ENCODE measurements around the gene SGMS2. TPM values are rescaled to one million over a fixed set of nuclear protein-coding genes. Genes with fewer than 3 reads are reported as not detected.

SGMS2 gene
- total RNA-seq, 1 donor from 2014 or later: 1.1 TPM

GRCh38 chr4:107874024-107874423, 49.3 kb downstream of the SGMS2 start:
- Histone ChIP-seq H3K79me2 (ENCODE audit: low read depth) (no peaks in the 10 kb centered on the region), H2AFZ (replicated peaks) (no peak overlapping the region), H3K36me3 (no peaks in the 10 kb centered on the region), H3K27ac (no peak overlapping the region), H3F3A (ENCODE audit: low read depth) (no peaks in the 10 kb centered on the region), H3K4me3 (no peak overlapping the region), H4K20me1 (ENCODE audit: low read depth) (no peaks in the 10 kb centered on the region), H3K9me3 (ENCODE audit: low read depth) (no peaks in the 10 kb centered on the region), H3K27me3 (no peaks in the 10 kb centered on the region), H3K4me2 (no peak overlapping the region), H3K9ac (no peak overlapping the region), H3K4me1 (no peaks in the 10 kb centered on the region)
- DNase-seq (ENCODE audit: low spot score): no peak
- Mint-ChIP-seq H3K9me3 (no peaks in the 10 kb centered on the region), H3K4me1 (no peaks in the 10 kb centered on the region), H3K27ac (no peak overlapping the region), H3K27me3 (ENCODE audit: insufficient read depth, low read depth) (no peaks in the 10 kb centered on the region), H3K4me3 (no peak overlapping the region), H3K36me3 (no peaks in the 10 kb centered on the region)
- no peak for TF ChIP-seq EZH2phosphoT487 (IDR thresholded peaks at IDR 0.05)
- TF ChIP-seq EZH2 (IDR thresholded peaks at IDR 0.05): no peak
- TF ChIP-seq CTCF (IDR thresholded peaks at IDR 0.05): no peak

DNA sequence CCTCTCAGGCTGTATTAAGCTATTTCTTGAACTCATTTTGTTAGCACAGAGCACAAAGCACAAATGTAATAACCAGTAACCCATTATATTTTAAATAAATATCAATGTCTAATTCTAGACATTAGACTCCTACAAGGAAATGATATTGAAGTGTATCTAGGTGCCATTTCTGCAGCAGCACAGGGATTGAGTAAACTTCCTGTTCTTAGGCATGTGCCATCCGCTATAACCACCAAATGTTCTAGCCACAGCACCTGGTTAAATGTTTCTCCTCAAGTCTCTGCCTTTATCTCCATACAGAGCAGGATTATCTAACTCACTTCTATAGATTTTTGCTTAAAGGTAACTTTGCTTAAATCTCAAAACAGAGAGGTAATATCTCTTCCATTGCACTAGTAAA, 51.4 kb downstream of the SGMS2 start:
- Histone ChIP-seq H3K36me3 (no peaks in the 10 kb centered on the region), H3K27ac (no peak overlapping the region), H3K4me3 (no peak overlapping the region), H3F3A (ENCODE audit: low read depth) (no peaks in the 10 kb centered on the region), H3K79me2 (ENCODE audit: low read depth) (no peaks in the 10 kb centered on the region), H3K4me2 (no peak overlapping the region), H3K9me3 (ENCODE audit: low read depth) (no peaks in the 10 kb centered on the region), H2AFZ (replicated peaks) (no peak overlapping the region), H3K4me1 (no peaks in the 10 kb centered on the region), H3K9ac (no peak overlapping the region), H4K20me1 (ENCODE audit: low read depth) (no peaks in the 10 kb centered on the region), H3K27me3 (no peaks in the 10 kb centered on the region)
- H3K4me1 Mint-ChIP-seq: no peaks in the 10 kb centered on the region
- DNase-seq (ENCODE audit: low spot score): no peak
- no peaks in the 10 kb centered on the region for H3K9me3 Mint-ChIP-seq
- no peaks in the 10 kb centered on the region for H3K36me3 Mint-ChIP-seq
- H3K27ac Mint-ChIP-seq: no peak overlapping the region
- no peak for TF ChIP-seq EZH2 (IDR thresholded peaks at IDR 0.05)
- no peak for TF ChIP-seq CTCF (IDR thresholded peaks at IDR 0.05)
- TF ChIP-seq EZH2phosphoT487 (IDR thresholded peaks at IDR 0.05): no peak
- no peaks in the 10 kb centered on the region for H3K27me3 Mint-ChIP-seq (ENCODE audit: insufficient read depth, low read depth)
- H3K4me3 Mint-ChIP-seq: no peak overlapping the region

GRCh38 chr4:107877361-107877760, 52.6 kb downstream of the SGMS2 start:
- H3K27me3 ChIP-seq: no peaks in the 10 kb centered on the region
- H3K4me1 Mint-ChIP-seq: no peaks in the 10 kb centered on the region
- H3K36me3 ChIP-seq: no peaks in the 10 kb centered on the region
- no peaks in the 10 kb centered on the region for H3K9me3 ChIP-seq (ENCODE audit: low read depth)
- H3K4me2 ChIP-seq: no peak overlapping the region
- no peak overlapping the region for H3K9ac ChIP-seq
- no peaks in the 10 kb centered on the region for H3K36me3 Mint-ChIP-seq
- H3K4me1 ChIP-seq: no peaks in the 10 kb centered on the region
- H3K27ac Mint-ChIP-seq: no peak overlapping the region
- no peaks in the 10 kb centered on the region for H4K20me1 ChIP-seq (ENCODE audit: low read depth)
- H3K9me3 Mint-ChIP-seq: no peaks in the 10 kb centered on the region
- no peak for TF ChIP-seq EZH2 (IDR thresholded peaks at IDR 0.05)
- TF ChIP-seq EZH2phosphoT487 (IDR thresholded peaks at IDR 0.05): no peak
- TF ChIP-seq CTCF (IDR thresholded peaks at IDR 0.05): no peak
- no peaks in the 10 kb centered on the region for H3F3A ChIP-seq (ENCODE audit: low read depth)
- H3K4me3 Mint-ChIP-seq: no peak overlapping the region
- no peaks in the 10 kb centered on the region for H3K27me3 Mint-ChIP-seq (ENCODE audit: insufficient read depth, low read depth)
- no peak overlapping the region for H3K27ac ChIP-seq
- no peak overlapping the region for H3K4me3 ChIP-seq
- H2AFZ ChIP-seq (replicated peaks): no peak overlapping the region
- DNase-seq (ENCODE audit: low spot score): no peak
- no peaks in the 10 kb centered on the region for H3K79me2 ChIP-seq (ENCODE audit: low read depth)

Data from neural progenitor cell (in vitro differentiated cells).